ENCODE results near the gene KATNAL2.

Gene KATNAL2

DNA sequence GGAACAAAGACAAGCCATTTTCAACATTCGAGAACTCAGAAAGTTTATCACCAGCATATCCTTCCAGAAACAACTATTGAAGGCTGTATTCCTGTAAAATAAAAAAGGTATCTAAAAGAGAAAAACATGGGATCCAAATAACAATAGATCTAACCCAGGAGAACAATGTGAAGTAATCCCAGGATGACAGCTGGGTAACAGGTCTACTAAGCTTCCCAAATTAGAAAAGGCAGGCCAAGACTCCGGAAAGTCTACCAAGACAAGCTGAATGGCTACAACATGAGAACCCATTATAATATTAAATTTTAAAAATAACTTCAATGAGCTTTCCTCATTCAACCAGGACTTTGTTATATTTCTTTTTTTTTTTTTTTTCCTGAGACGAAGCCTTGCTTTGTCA is 6.5 kb upstream of the KATNAL2 start:
- no peak for TF ChIP-seq CTCF (IDR thresholded peaks at IDR 0.05; ENCODE audit: insufficient read depth, low read depth, low read length, missing control alignments)
- no peak for DNase-seq (ENCODE audit: low read depth)
- no peak overlapping the region for H3K4me3 ChIP-seq (ENCODE audit: low read depth, low read length)

GRCh38 chr18:46915800-46916550 is 1.4 kb upstream of the KATNAL2 start:
- H3K4me3 ChIP-seq (ENCODE audit: low read depth, low read length), result peak overlapping the region; percentile 92
- TF ChIP-seq CTCF (IDR thresholded peaks at IDR 0.05; ENCODE audit: insufficient read depth, low read depth, low read length, missing control alignments), result no peak
- no peak for DNase-seq (ENCODE audit: low read depth)

GRCh38 chr18:46916551-46917107 is 773 bp upstream of the KATNAL2 start:
- DNase-seq (ENCODE audit: low read depth), result peak; percentile 54
- TF ChIP-seq CTCF (IDR thresholded peaks at IDR 0.05; ENCODE audit: insufficient read depth, low read depth, low read length, missing control alignments), result no peak
- H3K4me3 ChIP-seq (ENCODE audit: low read depth, low read length), result peak overlapping the region; percentile 92

DNA sequence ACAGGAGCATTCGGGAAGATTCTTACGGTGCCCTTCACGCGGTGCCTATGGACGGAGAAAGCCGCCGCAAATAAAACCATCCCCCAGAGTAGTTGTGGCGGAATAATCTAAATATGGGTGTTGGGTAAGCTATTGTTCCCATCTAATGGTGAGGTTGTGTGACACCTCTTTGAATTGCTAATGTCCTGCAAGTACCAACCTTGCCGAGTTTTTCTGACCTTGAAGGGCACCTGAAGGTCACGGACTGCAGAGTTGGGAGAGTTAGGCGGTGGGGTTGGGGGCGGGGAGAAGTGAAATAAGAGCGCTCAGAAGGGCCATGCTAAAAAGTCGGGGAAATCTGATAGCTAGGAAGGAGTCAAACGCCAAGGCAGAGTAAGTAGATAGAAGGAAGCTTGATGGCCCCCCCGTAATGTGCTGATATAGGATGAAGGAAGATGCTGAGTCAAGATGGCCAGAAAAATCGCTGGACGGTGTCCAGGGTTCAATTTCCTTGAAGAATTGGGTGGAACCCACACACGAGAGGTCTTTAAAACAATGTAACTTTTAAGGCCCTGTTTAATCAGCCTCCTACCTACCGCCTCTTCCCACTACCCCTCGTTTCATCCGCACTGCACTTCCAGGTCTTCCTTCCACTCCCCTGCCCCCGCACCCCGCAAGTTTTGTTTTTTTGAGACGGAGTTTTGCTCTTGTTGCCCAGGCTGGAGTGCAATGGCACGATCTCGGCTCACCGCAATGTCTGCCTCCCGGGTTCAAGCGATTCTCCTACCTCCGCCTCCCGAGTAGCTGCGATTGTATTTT is 600 bp downstream of the KATNAL2 start:
- H3K4me3 ChIP-seq (ENCODE audit: low read depth, low read length), result peak overlapping the region; percentile 94
- TF ChIP-seq CTCF (IDR thresholded peaks at IDR 0.05; ENCODE audit: insufficient read depth, low read depth, low read length, missing control alignments), result no peak
- DNase-seq (ENCODE audit: low read depth), result peak; percentile 52

GRCh38 chr18:46920067-46920466 is 2.7 kb downstream of the KATNAL2 start:
- no peak overlapping the region for H3K4me3 ChIP-seq (ENCODE audit: low read depth, low read length)
- DNase-seq (ENCODE audit: low read depth), result no peak

GRCh38 chr18:46920653-46921052 is 3.3 kb downstream of the KATNAL2 start:
- no peak overlapping the region for H3K4me3 ChIP-seq (ENCODE audit: low read depth, low read length)
- DNase-seq (ENCODE audit: low read depth), result no peak
- TF ChIP-seq CTCF (IDR thresholded peaks at IDR 0.05; ENCODE audit: insufficient read depth, low read depth, low read length, missing control alignments), result no peak

More at GRCh38 chr18:46920067-46920466, 2.7 kb downstream of the KATNAL2 start:
- TF ChIP-seq CTCF (IDR thresholded peaks at IDR 0.05; ENCODE audit: insufficient read depth, low read depth, low read length, missing control alignments), result no peak

Data from GM12865 (cell line).